ENCODE measurements around the gene SNX7. TPM values are rescaled to one million over a fixed set of nuclear protein-coding genes. Genes with fewer than 3 reads are reported as not detected.

SNX7 gene
- total and polyA plus RNA-seq, 12 donors = 3.3 to 29.2 (median 18.9) TPM

DNA sequence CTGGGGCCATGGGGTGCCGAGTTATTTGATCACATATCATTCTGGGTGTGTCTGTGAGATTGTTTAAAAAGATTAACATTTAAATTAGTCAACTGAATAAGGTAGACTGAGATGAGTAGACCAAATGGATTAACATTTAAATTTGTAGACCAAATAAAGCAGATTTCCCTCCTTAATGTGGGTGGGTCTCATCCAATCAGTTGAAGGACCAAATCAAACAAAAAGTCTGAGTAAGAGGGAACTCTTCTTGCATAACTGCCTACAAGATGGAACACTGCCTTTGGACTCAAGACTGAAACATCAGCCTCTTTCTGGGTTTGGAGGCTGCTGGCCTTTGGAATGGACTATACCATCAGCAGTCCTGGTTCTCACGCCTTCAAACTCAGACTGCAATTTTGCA, 17.0 kb upstream of the SNX7 start:
- H3K4me1 ChIP-seq (replicated peaks in 1 of 2) = no peaks in the 10 kb centered on the region
- TF ChIP-seq, protein P1, sequence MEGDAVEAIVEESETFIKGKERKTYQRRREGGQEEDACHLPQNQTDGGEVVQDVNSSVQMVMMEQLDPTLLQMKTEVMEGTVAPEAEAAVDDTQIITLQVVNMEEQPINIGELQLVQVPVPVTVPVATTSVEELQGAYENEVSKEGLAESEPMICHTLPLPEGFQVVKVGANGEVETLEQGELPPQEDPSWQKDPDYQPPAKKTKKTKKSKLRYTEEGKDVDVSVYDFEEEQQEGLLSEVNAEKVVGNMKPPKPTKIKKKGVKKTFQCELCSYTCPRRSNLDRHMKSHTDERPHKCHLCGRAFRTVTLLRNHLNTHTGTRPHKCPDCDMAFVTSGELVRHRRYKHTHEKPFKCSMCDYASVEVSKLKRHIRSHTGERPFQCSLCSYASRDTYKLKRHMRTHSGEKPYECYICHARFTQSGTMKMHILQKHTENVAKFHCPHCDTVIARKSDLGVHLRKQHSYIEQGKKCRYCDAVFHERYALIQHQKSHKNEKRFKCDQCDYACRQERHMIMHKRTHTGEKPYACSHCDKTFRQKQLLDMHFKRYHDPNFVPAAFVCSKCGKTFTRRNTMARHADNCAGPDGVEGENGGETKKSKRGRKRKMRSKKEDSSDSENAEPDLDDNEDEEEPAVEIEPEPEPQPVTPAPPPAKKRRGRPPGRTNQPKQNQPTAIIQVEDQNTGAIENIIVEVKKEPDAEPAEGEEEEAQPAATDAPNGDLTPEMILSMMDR (IDR thresholded peaks at IDR 0.05) = no peak
- TF ChIP-seq POLR2A (IDR thresholded peaks at IDR 0.05) = no peak
- no peak overlapping the region for H3K27ac ChIP-seq
- no peak overlapping the region for H3K4me3 ChIP-seq
- intact Hi-C loops (cut with DNase I) = no loop called here
- no peaks in the 10 kb centered on the region for H3K27me3 ChIP-seq
- H3K36me3 ChIP-seq (replicated peaks in 1 of 2) = no peaks in the 10 kb centered on the region
- 63 to 78% (median 74%) methylated on average over 2 of the region's 2 CpGs for WGBS, 4 donors
- DNase-seq = no peak
- no peaks in the 10 kb centered on the region for H3K9me3 ChIP-seq (replicated peaks in 1 of 3)

DNA sequence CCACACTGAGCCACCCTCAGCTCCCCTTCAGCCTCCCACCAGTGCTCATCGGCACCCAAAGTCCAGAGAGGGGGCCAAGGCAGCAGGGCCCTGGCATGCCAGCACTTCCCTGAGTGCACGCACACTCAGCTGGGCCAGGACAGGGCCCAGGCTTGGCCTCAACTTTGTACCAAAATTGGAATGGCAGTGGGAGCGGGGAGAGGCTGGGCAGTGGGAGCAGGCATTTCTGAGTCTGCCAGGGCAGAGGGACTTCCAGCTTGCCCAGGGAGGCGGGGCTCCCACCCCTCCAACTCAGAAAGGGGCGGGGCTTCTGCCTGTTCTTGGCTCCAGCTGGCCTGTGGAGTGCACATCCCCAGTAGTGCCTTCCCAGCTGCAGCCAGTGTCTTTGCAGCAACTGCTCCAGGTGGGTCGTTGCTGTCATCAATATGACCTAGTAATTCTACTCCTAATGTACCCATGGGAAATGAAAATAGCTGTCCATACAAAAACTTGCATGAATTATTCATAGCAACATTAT, 10.3 kb upstream of the SNX7 start:
- 71 to 100% (median 88%) methylated on average over 1 to 6 of the region's 6 CpGs for WGBS, 4 donors
- no peaks in the 10 kb centered on the region for H3K9me3 ChIP-seq (replicated peaks in 1 of 3)
- intact Hi-C loops (cut with DNase I) = no loop called here
- H3K4me3 ChIP-seq = no peak overlapping the region
- no peaks in the 10 kb centered on the region for H3K36me3 ChIP-seq (replicated peaks in 1 of 2)
- no peak overlapping the region for H3K27ac ChIP-seq
- no peak for DNase-seq
- TF ChIP-seq, protein P1 (IDR thresholded peaks at IDR 0.05) = no peak
- TF ChIP-seq POLR2A (IDR thresholded peaks at IDR 0.05) = no peak
- H3K4me1 ChIP-seq (replicated peaks in 1 of 2) = no peaks in the 10 kb centered on the region
- no peaks in the 10 kb centered on the region for H3K27me3 ChIP-seq

DNA sequence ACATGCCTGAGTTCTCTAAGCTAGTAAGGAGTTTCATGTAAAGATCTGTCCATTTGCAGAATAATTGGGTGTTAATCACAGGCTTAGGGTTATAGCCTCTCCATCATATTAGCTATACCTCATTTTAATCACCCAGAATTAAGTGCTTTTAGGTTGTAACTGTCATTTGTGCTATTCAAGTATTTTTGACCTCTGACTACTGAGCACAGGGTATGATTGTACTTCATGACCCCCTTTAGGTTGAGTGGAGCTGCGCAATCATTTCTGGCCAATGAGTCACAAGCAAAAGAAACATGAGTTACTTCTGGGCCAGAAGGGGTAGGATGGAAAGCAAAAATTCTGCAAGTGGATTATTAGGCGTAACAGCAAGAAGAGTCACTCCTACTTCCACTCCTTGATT, 8.4 kb upstream of the SNX7 start:
- TF ChIP-seq, protein P1 (IDR thresholded peaks at IDR 0.05) = no peak
- no peak for TF ChIP-seq POLR2A (IDR thresholded peaks at IDR 0.05)
- intact Hi-C loops (cut with DNase I) = no loop called here

DNA sequence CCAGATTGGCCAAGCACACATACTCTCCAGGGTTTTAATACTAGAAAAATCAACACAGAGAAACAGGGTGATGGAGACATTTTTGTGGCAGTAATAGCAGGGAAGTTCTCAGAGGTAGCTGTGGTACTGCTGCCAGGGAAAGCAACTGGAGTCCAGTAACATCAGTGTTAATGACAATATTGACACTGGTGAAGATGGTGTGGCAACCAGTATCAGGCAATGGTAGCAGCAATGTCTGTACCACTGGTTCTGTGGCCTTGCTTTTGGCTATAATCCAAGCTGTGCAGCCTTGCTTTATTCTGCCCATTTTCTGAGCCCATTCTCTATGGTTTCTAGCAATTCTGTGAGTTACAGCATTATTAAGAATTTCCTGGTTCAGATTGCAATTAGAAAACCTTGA, 1.6 kb upstream of the SNX7 start:
- TF ChIP-seq, protein P1 (IDR thresholded peaks at IDR 0.05) = no peak
- TF ChIP-seq POLR2A (IDR thresholded peaks at IDR 0.05) = no peak
- DNase-seq = no peak
- H3K4me1 ChIP-seq (replicated peaks in 1 of 2) = peaks cover 0 to 17% of the 10 kb centered on the region in 2 donors
- H3K36me3 ChIP-seq (replicated peaks in 1 of 2) = no peaks in the 10 kb centered on the region
- H3K4me3 ChIP-seq = no peak overlapping the region
- no peak overlapping the region for H3K27ac ChIP-seq
- no peaks in the 10 kb centered on the region for H3K27me3 ChIP-seq
- H3K9me3 ChIP-seq (replicated peaks in 1 of 3) = no peaks in the 10 kb centered on the region
- intact Hi-C loops (cut with DNase I) = no loop called here

More for the DNA sequence above, 8.4 kb upstream of the SNX7 start:
- Histone ChIP-seq H3K27me3 (no peaks in the 10 kb centered on the region), H3K36me3 (replicated peaks in 1 of 2) (no peaks in the 10 kb centered on the region), H3K4me1 (replicated peaks in 1 of 2) (no peaks in the 10 kb centered on the region), H3K4me3 (no peak overlapping the region), H3K27ac (no peak overlapping the region), H3K9me3 (replicated peaks in 1 of 3) (no peaks in the 10 kb centered on the region)
- DNase-seq = no peak
- WGBS, 4 donors = 86 to 97% (median 91%) methylated on average over 2 of the region's 2 CpGs

Data from adrenal gland (tissue), 12 donors.